OCI-LY7 (cell line): ENCODE results near the gene TGFB1I1.

ENCODE experiments used
- EZH2phosphoT487 ChIP-seq: fragments of 200-600 bp; sonication (generic); IDR thresholded peaks from 2 replicates; pipeline ENCODE4 v1.6.1; 2018; ENCODE audit warnings: low read depth, borderline replicate concordance, mild to moderate bottlenecking, mixed run types, antibody characterized with exemption, low read length, moderate library complexity, mixed read lengths
- TF ChIP-seq, protein P1 (sequence below): fragments of 200-600 bp; sonication (generic); conservative IDR thresholded peaks from 2 replicates; pipeline ENCODE4 v1.5.1; 2014; ENCODE audit warnings: mild to moderate bottlenecking, antibody characterized with exemption, low read length, moderate library complexity, mixed read lengths

DNA sequence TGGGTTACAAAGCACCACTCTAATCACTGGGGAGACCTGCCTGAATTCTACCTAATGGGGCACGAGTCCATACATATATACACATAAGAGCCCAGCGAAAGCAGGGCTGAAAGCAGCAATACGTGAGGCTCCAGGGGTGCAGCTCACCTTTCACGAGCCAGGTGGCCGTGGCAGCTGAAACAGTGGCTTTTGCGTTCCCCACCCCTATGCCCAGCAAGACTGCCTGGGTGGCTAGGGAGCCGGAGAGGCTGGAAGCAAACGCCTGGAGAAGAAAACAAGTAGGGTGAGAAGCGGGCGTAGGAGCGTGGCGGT lies 35.6 kb downstream of the TGFB1I1 start:
- TF ChIP-seq, protein P1, sequence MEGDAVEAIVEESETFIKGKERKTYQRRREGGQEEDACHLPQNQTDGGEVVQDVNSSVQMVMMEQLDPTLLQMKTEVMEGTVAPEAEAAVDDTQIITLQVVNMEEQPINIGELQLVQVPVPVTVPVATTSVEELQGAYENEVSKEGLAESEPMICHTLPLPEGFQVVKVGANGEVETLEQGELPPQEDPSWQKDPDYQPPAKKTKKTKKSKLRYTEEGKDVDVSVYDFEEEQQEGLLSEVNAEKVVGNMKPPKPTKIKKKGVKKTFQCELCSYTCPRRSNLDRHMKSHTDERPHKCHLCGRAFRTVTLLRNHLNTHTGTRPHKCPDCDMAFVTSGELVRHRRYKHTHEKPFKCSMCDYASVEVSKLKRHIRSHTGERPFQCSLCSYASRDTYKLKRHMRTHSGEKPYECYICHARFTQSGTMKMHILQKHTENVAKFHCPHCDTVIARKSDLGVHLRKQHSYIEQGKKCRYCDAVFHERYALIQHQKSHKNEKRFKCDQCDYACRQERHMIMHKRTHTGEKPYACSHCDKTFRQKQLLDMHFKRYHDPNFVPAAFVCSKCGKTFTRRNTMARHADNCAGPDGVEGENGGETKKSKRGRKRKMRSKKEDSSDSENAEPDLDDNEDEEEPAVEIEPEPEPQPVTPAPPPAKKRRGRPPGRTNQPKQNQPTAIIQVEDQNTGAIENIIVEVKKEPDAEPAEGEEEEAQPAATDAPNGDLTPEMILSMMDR, result no peak
- TF ChIP-seq EZH2phosphoT487, result no peak
